Right cardiac atrium (tissue), 5 donors: ENCODE results near the gene CTNND1. TPM values are rescaled to one million over a fixed set of nuclear protein-coding genes. Genes with fewer than 3 reads are reported as not detected.
"Not testable (repeated sequence)": the region's sequence is repeated elsewhere in the genome, so short reads cannot be mapped to it uniquely, and the experiment has no call there.

Experiments
- ATAC-seq, 2 donors: fragments of 200-7000 bp; cut with Tn5 transposase; one replicate each; pipeline versions ENCODE4 v1.8.0 to v1.9.1; 2020; ENCODE audit warnings: moderate library complexity in 2 of 2, mild to moderate bottlenecking in 1 of 2
- DNase-seq, 3 donors: peaks; one replicate each; pipeline ENCODE4 v3.0.0-alpha.2; 2020
- H3K27ac ChIP-seq: one replicate; pipeline ENCODE4 v1.5.1; 2013; ENCODE audit warnings: mild to moderate bottlenecking, low read length, control low read depth, moderate library complexity
- H3K27me3 ChIP-seq: one replicate; pipeline ENCODE4 v1.6.1; 2013; ENCODE audit not compliant: control insufficient read depth, insufficient read depth
- H3K4me1 ChIP-seq: one replicate; pipeline ENCODE4 v1.6.1; 2013; ENCODE audit warnings: low read length; ENCODE audit not compliant: control insufficient read depth, insufficient read depth
- H3K4me3 ChIP-seq: one replicate; pipeline ENCODE4 v1.5.1; 2013; ENCODE audit warnings: low read length, control low read depth
- H3K9me3 ChIP-seq: one replicate; pipeline ENCODE4 v1.6.1; 2013; ENCODE audit warnings: low read length; ENCODE audit not compliant: control insufficient read depth
- WGBS: extraction: QIAGEN DNeasy Blood & Tissue Kit; methylation state at CpG from one replicate; pipeline ENCODE4 v1.1.7; 2013; 5-methylcytosine and 5-hydroxymethylcytosine counted together
- intact Hi-C, 4 donors: fragments of 100-400 bp; cut with DNase I; formaldehyde crosslinking; loops; one replicate each; pipeline versions ENCODE4 v1.11.0 to v1.14.0; 2022 to 2023
- long read RNA-seq, 4 donors: library from polyadenylated mRNA; unstranded; transcript quantifications; one replicate each; pipeline ENCODE4 v2.0.0, GENCODE V29; 2020 to 2021
- polyA plus RNA-seq: library from polyadenylated mRNA; stranded (reverse); fragments of 200-250 nt; gene quantifications from one replicate; pipeline ENCODE4 v1.2.3, GENCODE V29; 2013
- total RNA-seq, 4 donors: library from RNA; stranded (reverse); fragmentation: NEBNext Ultra II Directional; extraction: Animal tissue kit (Norgen Biotek cat#: 25700); gene quantifications; one replicate each; pipeline ENCODE4 v1.2.1, GENCODE V29; 2021
- donor health status: healthy with polysubstance abuse.
- donor health status: DM: no; HTN: yes; CAD: no.
- donor health status: DM: no; HTN: no; CAD: no.
- donor health status: DM: no; HTN: yes; CAD: no; lungs with severe emphysema.
- donor health status: DM: yes; HTN: yes; CAD: no.

Gene CTNND1, protein sequence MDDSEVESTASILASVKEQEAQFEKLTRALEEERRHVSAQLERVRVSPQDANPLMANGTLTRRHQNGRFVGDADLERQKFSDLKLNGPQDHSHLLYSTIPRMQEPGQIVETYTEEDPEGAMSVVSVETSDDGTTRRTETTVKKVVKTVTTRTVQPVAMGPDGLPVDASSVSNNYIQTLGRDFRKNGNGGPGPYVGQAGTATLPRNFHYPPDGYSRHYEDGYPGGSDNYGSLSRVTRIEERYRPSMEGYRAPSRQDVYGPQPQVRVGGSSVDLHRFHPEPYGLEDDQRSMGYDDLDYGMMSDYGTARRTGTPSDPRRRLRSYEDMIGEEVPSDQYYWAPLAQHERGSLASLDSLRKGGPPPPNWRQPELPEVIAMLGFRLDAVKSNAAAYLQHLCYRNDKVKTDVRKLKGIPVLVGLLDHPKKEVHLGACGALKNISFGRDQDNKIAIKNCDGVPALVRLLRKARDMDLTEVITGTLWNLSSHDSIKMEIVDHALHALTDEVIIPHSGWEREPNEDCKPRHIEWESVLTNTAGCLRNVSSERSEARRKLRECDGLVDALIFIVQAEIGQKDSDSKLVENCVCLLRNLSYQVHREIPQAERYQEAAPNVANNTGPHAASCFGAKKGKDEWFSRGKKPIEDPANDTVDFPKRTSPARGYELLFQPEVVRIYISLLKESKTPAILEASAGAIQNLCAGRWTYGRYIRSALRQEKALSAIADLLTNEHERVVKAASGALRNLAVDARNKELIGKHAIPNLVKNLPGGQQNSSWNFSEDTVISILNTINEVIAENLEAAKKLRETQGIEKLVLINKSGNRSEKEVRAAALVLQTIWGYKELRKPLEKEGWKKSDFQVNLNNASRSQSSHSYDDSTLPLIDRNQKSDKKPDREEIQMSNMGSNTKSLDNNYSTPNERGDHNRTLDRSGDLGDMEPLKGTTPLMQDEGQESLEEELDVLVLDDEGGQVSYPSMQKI
- total RNA-seq (10 to 100 TPM; 66.6 to 98.6 (median 77.5) TPM), polyA plus RNA-seq (32.2 TPM)
- long read RNA-seq, donor 1, full-length matches to known transcripts, result 8 of 29 reads
- long read RNA-seq, donor 1, partial matches to known transcripts, result 7 of 29 reads
- long read RNA-seq, donor 1, other reads (novel, unspliced or antisense), result 14 of 29 reads
- long read RNA-seq, donor 2, full-length matches to known transcripts, result 9 of 18 reads
- long read RNA-seq, donor 2, partial matches to known transcripts, result 2 of 18 reads
- long read RNA-seq, donor 2, other reads (novel, unspliced or antisense), result 7 of 18 reads
- long read RNA-seq, donor 3, full-length matches to known transcripts, result 16 of 30 reads
- long read RNA-seq, donor 3, partial matches to known transcripts, result 2 of 30 reads
- long read RNA-seq, donor 3, other reads (novel, unspliced or antisense), result 12 of 30 reads
- long read RNA-seq, donor 4, full-length matches to known transcripts, result 4 of 17 reads
- long read RNA-seq, donor 4, partial matches to known transcripts, result 2 of 17 reads
- long read RNA-seq, donor 4, other reads (novel, unspliced or antisense), result 11 of 17 reads

DNA sequence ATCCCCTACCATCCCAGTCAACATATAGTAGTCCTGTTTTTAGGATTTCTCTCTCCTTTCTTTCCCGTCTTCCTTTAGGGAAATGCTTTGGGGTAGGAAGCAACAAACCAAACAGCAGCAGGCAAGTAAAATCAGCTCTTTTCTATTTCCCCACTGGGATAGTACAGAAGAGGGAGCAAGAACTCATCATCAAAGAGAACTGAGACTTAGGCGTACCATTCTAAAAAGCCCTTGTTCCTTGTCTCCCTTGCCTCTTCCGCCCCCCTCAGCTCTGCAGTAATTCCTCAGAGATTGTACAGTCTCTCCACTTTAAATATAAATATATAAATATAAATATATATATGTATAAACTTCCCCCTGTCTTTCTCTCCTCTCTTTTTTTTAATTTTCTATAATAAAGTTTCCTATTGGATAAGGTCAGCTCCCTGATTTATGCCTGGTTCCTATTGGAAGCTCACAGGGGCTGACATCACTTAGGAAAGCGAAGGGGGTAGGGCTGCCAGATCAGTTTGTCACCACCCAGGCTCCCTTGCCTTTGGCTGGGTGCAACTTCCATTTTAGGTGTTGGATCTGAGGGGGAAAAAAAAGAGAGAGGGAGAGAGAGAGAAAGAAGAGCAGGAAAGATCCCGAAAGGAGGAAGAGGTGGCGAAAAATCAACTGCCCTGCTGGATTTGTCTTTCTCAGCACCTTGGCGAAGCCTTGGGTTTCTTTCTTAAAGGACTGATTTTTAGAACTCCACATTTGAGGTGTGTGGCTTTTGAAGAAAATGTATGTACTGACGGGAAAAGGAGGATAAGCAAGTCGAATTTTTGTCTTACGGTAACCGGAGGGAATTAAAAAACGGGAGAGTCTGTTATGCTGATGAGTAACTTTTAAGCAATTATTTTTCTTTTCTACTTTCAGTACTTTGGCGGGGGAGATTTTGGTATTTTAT is at the start of gene CTNND1:
Gene CTNND1, plus strand, starts transcription at position 502 of the 934 bp plus-strand sequence. CDS start 29,677 bp downstream, outside the sequence.
- Histone ChIP-seq H3K27me3 (no peaks in the 10 kb centered on the region), H3K9me3 (no peaks in the 10 kb centered on the region), H3K27ac (peak within 1 kb of the TSS; percentile 100), H3K4me1 (peaks cover 2% of the 10 kb centered on the region), H3K4me3 (peak within 1 kb of the TSS; percentile 100)
- ATAC-seq (peak; percentile 99), DNase-seq (peak; percentile 87 to 92 (median 90))
- 3% methylated on average over 13 of the region's 13 CpGs for WGBS
- intact Hi-C loops, result loop anchor here in 3 of 4 donors (5.0 kb wide), 1 partner anchor 36 kb away; no protein-coding TSS in a partner anchor

GRCh38 chr11:57712256-57713150 is 49.1 kb upstream of the CTNND1 start, which contains the start of gene TMX2:
Gene TMX2 (plus strand): TSS chr11:57712593. CDS start chr11:57712619, 26 bp downstream.
- Histone ChIP-seq H3K4me3 (peak within 1 kb of the TSS; percentile 78), H3K4me1 (no peaks in the 10 kb centered on the region), H3K27ac (peak within 1 kb of the TSS; percentile 51), H3K27me3 (no peaks in the 10 kb centered on the region), H3K9me3 (no peaks in the 10 kb centered on the region)
- DNase-seq (peak; percentile 93 to 97 (median 95)), ATAC-seq (peak; percentile 98)
- intact Hi-C loops, result no loop called here
- WGBS, result under 1% methylated on average over 53 of the region's 53 CpGs

GRCh38 chr11:57713835-57714234 is 47.8 kb upstream of the CTNND1 start:
- Histone ChIP-seq H3K9me3 (no peaks in the 10 kb centered on the region), H3K27me3 (no peaks in the 10 kb centered on the region), H3K4me3 (peak overlapping the region; percentile 72), H3K4me1 (no peaks in the 10 kb centered on the region), H3K27ac (no peak overlapping the region)
- ATAC-seq (no peak), DNase-seq (no peak)
- 94% methylated on average over 2 of the region's 2 CpGs for WGBS
- intact Hi-C loops, result no loop called here

DNA sequence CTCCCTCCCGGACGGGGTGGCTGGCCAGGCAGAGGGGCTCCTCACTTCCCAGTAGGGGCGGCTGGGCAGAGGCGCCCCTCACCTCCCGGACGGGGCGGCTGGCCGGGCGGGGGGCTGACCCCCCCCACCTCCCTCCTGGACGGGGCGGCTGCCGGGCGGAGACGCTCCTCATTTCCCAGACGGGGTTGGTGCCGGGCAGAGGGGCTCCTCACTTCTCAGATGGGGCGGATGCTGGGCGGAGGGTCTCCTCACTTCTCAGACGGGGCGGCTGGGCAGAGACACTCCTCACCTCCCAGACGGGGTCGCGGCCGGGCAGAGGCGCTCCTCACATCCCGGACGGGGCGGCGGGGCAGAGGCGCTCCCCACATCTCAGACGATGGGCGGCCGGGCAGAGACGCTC is 44.9 kb upstream of the CTNND1 start:
- H3K27me3 ChIP-seq, H3K4me3 ChIP-seq, H3K9me3 ChIP-seq, intact Hi-C loops, DNase-seq, H3K4me1 ChIP-seq, H3K27ac ChIP-seq, ATAC-seq: not testable (repeated sequence)
- 97% methylated on average over 27 of the region's 34 CpGs for WGBS

- no peaks in the 10 kb centered on the region for H3K9me3 ChIP-seq
- no peak for DNase-seq
- no peak overlapping the region for H3K4me3 ChIP-seq
- intact Hi-C loops, result no loop called here
- no peak overlapping the region for H3K27ac ChIP-seq
- H3K27me3 ChIP-seq, result no peaks in the 10 kb centered on the region
- no peak for ATAC-seq
- no peaks in the 10 kb centered on the region for H3K4me1 ChIP-seq
- 60% methylated on average over 2 of the region's 2 CpGs for WGBS
These were observed 34.4 kb upstream of the CTNND1 start for GRCh38 chr11:57727185-57727584.

DNA sequence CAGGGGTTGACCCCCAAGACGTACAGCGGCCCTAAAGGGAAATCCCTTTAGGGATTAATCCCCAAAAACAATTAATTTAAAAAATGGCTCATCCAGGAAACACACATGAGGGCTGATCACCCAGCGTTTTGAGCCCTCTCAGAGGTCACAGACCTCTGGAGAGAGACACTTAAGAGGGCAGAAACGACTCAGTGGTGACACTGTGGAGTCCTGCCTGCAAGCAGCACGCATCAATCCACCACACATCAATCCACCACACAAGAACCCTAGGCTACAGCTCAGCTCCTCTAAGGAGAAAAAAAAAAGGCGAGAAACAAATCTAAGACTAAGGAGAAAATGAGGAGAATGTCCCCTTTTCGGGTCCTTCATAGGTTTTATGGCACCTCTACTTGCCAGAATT is 32.8 kb upstream of the CTNND1 start:
- DNase-seq (no peak), ATAC-seq (no peak)
- Histone ChIP-seq H3K4me1 (no peaks in the 10 kb centered on the region), H3K4me3 (no peak overlapping the region), H3K27me3 (no peaks in the 10 kb centered on the region), H3K9me3 (no peaks in the 10 kb centered on the region), H3K27ac (no peak overlapping the region)
- intact Hi-C loops, result no loop called here
- WGBS, result 75% methylated on average over 7 of the region's 7 CpGs

- 96% methylated on average over 7 of the region's 7 CpGs for WGBS
- Histone ChIP-seq H3K4me1 (no peaks in the 10 kb centered on the region), H3K4me3 (no peak overlapping the region), H3K9me3 (no peaks in the 10 kb centered on the region), H3K27ac (no peak overlapping the region), H3K27me3 (no peaks in the 10 kb centered on the region)
- intact Hi-C loops, result no loop called here
- ATAC-seq (no peak), DNase-seq (no peak)
These were observed 32.1 kb upstream of the CTNND1 start for GRCh38 chr11:57729479-57729878.

GRCh38 chr11:57732661-57733060 is 28.9 kb upstream of the CTNND1 start:
- Histone ChIP-seq H3K27ac (no peak overlapping the region), H3K27me3 (no peaks in the 10 kb centered on the region), H3K9me3 (no peaks in the 10 kb centered on the region), H3K4me1 (no peaks in the 10 kb centered on the region), H3K4me3 (no peak overlapping the region)
- no peak for ATAC-seq
- WGBS, result 96% methylated on average over 1 of the region's 1 CpG
- intact Hi-C loops, result no loop called here
- no peak for DNase-seq
